ENCODE results near the gene KRTAP4-2. TPM values are rescaled to one million over a fixed set of nuclear protein-coding genes. Genes with fewer than 3 reads are reported as not detected.

The KRTAP4-2 gene
- total and polyA plus RNA-seq, 2 donors from 2014 or later = not detected

DNA sequence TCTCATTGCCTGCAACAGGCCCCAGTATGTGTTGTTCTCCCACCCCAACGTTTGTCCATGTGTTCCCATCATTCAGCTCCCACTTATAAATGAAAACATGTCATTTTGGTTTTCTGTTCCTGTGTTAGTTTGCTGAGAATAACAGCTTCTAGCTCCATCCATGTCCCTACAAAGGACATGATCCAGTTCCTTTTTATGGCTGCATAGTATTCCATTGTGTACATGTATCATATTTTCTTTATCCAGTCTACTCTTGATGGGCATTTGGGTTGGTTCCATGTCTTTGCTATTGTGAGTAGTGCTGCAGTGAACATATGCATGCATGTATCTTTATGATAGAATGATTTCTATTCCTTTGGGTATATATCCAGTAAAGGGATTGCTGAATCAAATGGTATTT is 37.7 kb upstream of the KRTAP4-2 start:
- Histone ChIP-seq H3K9me3 (ENCODE audit: control insufficient read depth in 2 of 3, insufficient read depth in 1 of 3, low read length in 3 of 3) (no peaks in the 10 kb centered on the region), H3K27ac (ENCODE audit: low read depth in 2 of 2, low read length in 2 of 2) (no peak overlapping the region), H3K9ac (ENCODE audit: low read length in 3 of 3) (no peak overlapping the region), H3K27me3 (ENCODE audit: control insufficient read depth, insufficient read depth, low read length) (no peaks in the 10 kb centered on the region), H3K36me3 (ENCODE audit: control insufficient read depth in 2 of 3, insufficient read depth in 3 of 3, low read length in 3 of 3) (no peaks in the 10 kb centered on the region), H3K4me3 (ENCODE audit: low read length in 3 of 3) (no peak overlapping the region), H3K4me1 (ENCODE audit: control insufficient read depth in 2 of 3, insufficient read depth in 2 of 3, low read depth in 1 of 3, low read length in 3 of 3) (no peaks in the 10 kb centered on the region)
- TF ChIP-seq, protein P1, sequence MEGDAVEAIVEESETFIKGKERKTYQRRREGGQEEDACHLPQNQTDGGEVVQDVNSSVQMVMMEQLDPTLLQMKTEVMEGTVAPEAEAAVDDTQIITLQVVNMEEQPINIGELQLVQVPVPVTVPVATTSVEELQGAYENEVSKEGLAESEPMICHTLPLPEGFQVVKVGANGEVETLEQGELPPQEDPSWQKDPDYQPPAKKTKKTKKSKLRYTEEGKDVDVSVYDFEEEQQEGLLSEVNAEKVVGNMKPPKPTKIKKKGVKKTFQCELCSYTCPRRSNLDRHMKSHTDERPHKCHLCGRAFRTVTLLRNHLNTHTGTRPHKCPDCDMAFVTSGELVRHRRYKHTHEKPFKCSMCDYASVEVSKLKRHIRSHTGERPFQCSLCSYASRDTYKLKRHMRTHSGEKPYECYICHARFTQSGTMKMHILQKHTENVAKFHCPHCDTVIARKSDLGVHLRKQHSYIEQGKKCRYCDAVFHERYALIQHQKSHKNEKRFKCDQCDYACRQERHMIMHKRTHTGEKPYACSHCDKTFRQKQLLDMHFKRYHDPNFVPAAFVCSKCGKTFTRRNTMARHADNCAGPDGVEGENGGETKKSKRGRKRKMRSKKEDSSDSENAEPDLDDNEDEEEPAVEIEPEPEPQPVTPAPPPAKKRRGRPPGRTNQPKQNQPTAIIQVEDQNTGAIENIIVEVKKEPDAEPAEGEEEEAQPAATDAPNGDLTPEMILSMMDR (IDR thresholded peaks at IDR 0.05; ENCODE audit: borderline replicate concordance, extremely low read depth, insufficient read depth) = no peak
- intact Hi-C loops (cut with DNase I) = no loop called here
- FAIRE-seq (no peak), DNase-seq (no peak)

DNA sequence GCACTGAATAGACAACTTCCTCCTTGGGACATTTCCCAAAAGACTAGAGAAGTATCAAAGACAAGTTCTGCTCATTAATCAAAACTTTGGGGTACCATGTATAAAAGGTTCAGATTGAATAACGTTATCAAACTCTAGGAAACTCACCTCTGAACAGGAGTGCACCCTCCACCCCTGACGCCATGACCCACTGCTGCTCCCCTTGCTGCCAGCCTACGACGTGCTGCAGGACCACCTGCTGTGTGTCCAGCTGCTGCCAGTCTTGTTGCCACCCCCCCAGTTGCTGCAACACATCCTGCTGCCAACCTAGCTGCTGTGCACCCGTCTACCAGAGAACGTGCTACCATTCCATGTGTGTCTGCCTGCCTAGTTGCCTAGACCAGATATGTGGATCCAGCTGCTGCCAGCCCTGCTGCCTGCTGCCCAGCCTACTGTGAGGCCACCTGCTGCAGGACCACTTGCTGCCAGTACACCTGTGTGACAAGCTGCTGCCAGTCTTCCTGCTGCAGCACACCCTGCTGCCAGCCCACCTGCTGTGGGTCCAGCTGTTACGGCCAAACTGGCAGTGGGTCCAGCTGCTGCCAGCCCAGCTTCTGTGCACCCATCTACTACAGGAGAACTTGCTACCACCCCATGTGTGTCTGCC is 34.6 kb upstream of the KRTAP4-2 start:
- no peaks in the 10 kb centered on the region for H3K4me1 ChIP-seq (ENCODE audit: control insufficient read depth in 2 of 3, insufficient read depth in 2 of 3, low read depth in 1 of 3, low read length in 3 of 3)
- FAIRE-seq = no peak

DNA sequence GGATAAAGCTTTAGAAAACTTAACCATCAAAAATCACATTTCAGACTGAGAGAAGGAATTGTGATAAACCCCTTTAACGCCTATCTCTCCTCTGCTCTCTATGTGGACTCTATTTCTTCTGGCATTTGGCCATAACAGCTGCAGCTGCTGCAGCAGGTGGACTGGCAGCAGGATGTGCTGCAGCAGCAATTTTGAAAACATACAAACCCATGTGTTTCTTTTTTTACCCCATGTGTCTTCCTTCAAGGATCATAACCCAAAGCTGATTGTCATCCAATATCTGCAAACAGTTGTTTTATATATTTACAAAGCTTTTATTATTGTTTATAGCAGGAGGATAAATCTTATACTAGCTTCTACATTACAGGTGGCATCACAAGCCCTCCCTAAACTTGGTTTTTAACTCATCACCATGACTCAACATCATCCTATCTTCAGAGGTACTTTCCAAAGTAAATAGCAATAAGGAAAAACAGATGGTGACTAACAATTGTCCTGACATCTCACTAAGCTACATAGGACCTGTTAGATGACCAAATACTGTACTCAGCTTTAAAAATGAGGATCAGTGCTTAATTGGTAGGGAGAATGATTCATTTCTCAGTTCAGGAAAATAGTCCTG is 33.9 kb upstream of the KRTAP4-2 start:
- H3K36me3 ChIP-seq (ENCODE audit: control insufficient read depth in 2 of 3, insufficient read depth in 3 of 3, low read length in 3 of 3) = no peaks in the 10 kb centered on the region
- no peak for FAIRE-seq
- intact Hi-C loops (cut with DNase I) = no loop called here
- H3K4me1 ChIP-seq (ENCODE audit: control insufficient read depth in 2 of 3, insufficient read depth in 2 of 3, low read depth in 1 of 3, low read length in 3 of 3) = no peaks in the 10 kb centered on the region
- no peak overlapping the region for H3K9ac ChIP-seq (ENCODE audit: low read length in 3 of 3)
- H3K4me3 ChIP-seq (ENCODE audit: low read length in 3 of 3) = no peak overlapping the region
- H3K27ac ChIP-seq (ENCODE audit: low read depth in 2 of 2, low read length in 2 of 2) = no peak overlapping the region
- H3K27me3 ChIP-seq (ENCODE audit: control insufficient read depth, insufficient read depth, low read length) = no peaks in the 10 kb centered on the region
- TF ChIP-seq, protein P1 (IDR thresholded peaks at IDR 0.05; ENCODE audit: borderline replicate concordance, extremely low read depth, insufficient read depth) = no peak
- DNase-seq = peak in 1 of 5 donors; percentile 8
- H3K9me3 ChIP-seq (ENCODE audit: control insufficient read depth in 2 of 3, insufficient read depth in 1 of 3, low read length in 3 of 3) = no peaks in the 10 kb centered on the region

More for the DNA sequence above, 34.6 kb upstream of the KRTAP4-2 start:
- intact Hi-C loops (cut with DNase I) = no loop called here
- H3K27ac ChIP-seq (ENCODE audit: low read depth in 2 of 2, low read length in 2 of 2) = no peak overlapping the region
- DNase-seq = peak in 1 of 5 donors; percentile 52
- TF ChIP-seq, protein P1 (IDR thresholded peaks at IDR 0.05; ENCODE audit: borderline replicate concordance, extremely low read depth, insufficient read depth) = no peak
- no peak overlapping the region for H3K9ac ChIP-seq (ENCODE audit: low read length in 3 of 3)
- H3K4me3 ChIP-seq (ENCODE audit: low read length in 3 of 3) = no peak overlapping the region
- H3K27me3 ChIP-seq (ENCODE audit: control insufficient read depth, insufficient read depth, low read length) = no peaks in the 10 kb centered on the region
- no peaks in the 10 kb centered on the region for H3K9me3 ChIP-seq (ENCODE audit: control insufficient read depth in 2 of 3, insufficient read depth in 1 of 3, low read length in 3 of 3)
- H3K36me3 ChIP-seq (ENCODE audit: control insufficient read depth in 2 of 3, insufficient read depth in 3 of 3, low read length in 3 of 3) = no peaks in the 10 kb centered on the region

All from kidney (tissue), 14 donors.